ENCODE data around the gene EPB41. TPM values are rescaled to one million over a fixed set of nuclear protein-coding genes. Genes with fewer than 3 reads are reported as not detected.
"Not testable (repeated sequence)": the region's sequence is repeated elsewhere in the genome, so short reads cannot be mapped to it uniquely, and the experiment has no call there.

Gene EPB41
- total RNA-seq, 1 experiment from 2014 or later, result 29.7 TPM

GRCh38 chr1:29125237-29125641 is 210.9 kb downstream of the EPB41 start:
- in situ Hi-C loops (cut with HindIII; ENCODE audit: low pct_unique_long_range_greater_than_20kb, low sequenced_read_pairs), result no loop called here
- no peak for DNase-seq (ENCODE audit: low read depth, low spot score)

- in situ Hi-C loops (cut with HindIII; ENCODE audit: low pct_unique_long_range_greater_than_20kb, low sequenced_read_pairs), result no loop called here
- DNase-seq (ENCODE audit: low read depth, low spot score), result no peak
Measured at GRCh38 chr1:29125788-29126187, 211.4 kb downstream of the EPB41 start.

- in situ Hi-C loops (cut with HindIII; ENCODE audit: low pct_unique_long_range_greater_than_20kb, low sequenced_read_pairs), result no loop called here
- no peak for DNase-seq (ENCODE audit: low read depth, low spot score)
Measured at GRCh38 chr1:29126198-29126597, 211.8 kb downstream of the EPB41 start.

- in situ Hi-C loops (cut with HindIII; ENCODE audit: low pct_unique_long_range_greater_than_20kb, low sequenced_read_pairs), result no loop called here
- no peak for DNase-seq (ENCODE audit: low read depth, low spot score)
Measured at GRCh38 chr1:29128739-29129138, 214.4 kb downstream of the EPB41 start.

GRCh38 chr1:29129916-29130315 is 215.5 kb downstream of the EPB41 start:
- DNase-seq (ENCODE audit: low read depth, low spot score), result no peak
- in situ Hi-C loops (cut with HindIII; ENCODE audit: low pct_unique_long_range_greater_than_20kb, low sequenced_read_pairs), result no loop called here

GRCh38 chr1:29131056-29131455 is 216.7 kb downstream of the EPB41 start:
- DNase-seq (ENCODE audit: low read depth, low spot score); in situ Hi-C loops (cut with HindIII; ENCODE audit: low pct_unique_long_range_greater_than_20kb, low sequenced_read_pairs): not testable (repeated sequence)

GRCh38 chr1:29133861-29134694 is 219.7 kb downstream of the EPB41 start:
- in situ Hi-C loops (cut with HindIII; ENCODE audit: low pct_unique_long_range_greater_than_20kb, low sequenced_read_pairs), result no loop called here
- no peak for DNase-seq (ENCODE audit: low read depth, low spot score)

GRCh38 chr1:29134695-29135028 is 220.3 kb downstream of the EPB41 start:
- in situ Hi-C loops (cut with HindIII; ENCODE audit: low pct_unique_long_range_greater_than_20kb, low sequenced_read_pairs), result no loop called here
- DNase-seq (ENCODE audit: low read depth, low spot score), result no peak

- in situ Hi-C loops (cut with HindIII; ENCODE audit: low pct_unique_long_range_greater_than_20kb, low sequenced_read_pairs), result no loop called here
- no peak for DNase-seq (ENCODE audit: low read depth, low spot score)
Measured at GRCh38 chr1:29136391-29136915, 222.1 kb downstream of the EPB41 start.

GRCh38 chr1:29142714-29143113 is 228.3 kb downstream of the EPB41 start:
- DNase-seq (ENCODE audit: low read depth, low spot score), result no peak
- in situ Hi-C loops (cut with HindIII; ENCODE audit: low pct_unique_long_range_greater_than_20kb, low sequenced_read_pairs), result no loop called here

- no peak for DNase-seq (ENCODE audit: low read depth, low spot score)
- in situ Hi-C loops (cut with HindIII; ENCODE audit: low pct_unique_long_range_greater_than_20kb, low sequenced_read_pairs), result no loop called here
Measured at GRCh38 chr1:29144178-29144577, 229.8 kb downstream of the EPB41 start.

GRCh38 chr1:29145739-29146437 is 231.5 kb downstream of the EPB41 start:
- in situ Hi-C loops (cut with HindIII; ENCODE audit: low pct_unique_long_range_greater_than_20kb, low sequenced_read_pairs), result no loop called here
- no peak for DNase-seq (ENCODE audit: low read depth, low spot score)

GRCh38 chr1:29148656-29149491 is 234.5 kb downstream of the EPB41 start:
- in situ Hi-C loops (cut with HindIII; ENCODE audit: low pct_unique_long_range_greater_than_20kb, low sequenced_read_pairs), result no loop called here
- no peak for DNase-seq (ENCODE audit: low read depth, low spot score)

- DNase-seq (ENCODE audit: low read depth, low spot score); in situ Hi-C loops (cut with HindIII; ENCODE audit: low pct_unique_long_range_greater_than_20kb, low sequenced_read_pairs): not testable (repeated sequence)
Measured at GRCh38 chr1:29150346-29150745, 236.0 kb downstream of the EPB41 start.

GRCh38 chr1:29152046-29152805 is 237.9 kb downstream of the EPB41 start:
- in situ Hi-C loops (cut with HindIII; ENCODE audit: low pct_unique_long_range_greater_than_20kb, low sequenced_read_pairs), result no loop called here
- no peak for DNase-seq (ENCODE audit: low read depth, low spot score)

- DNase-seq (ENCODE audit: low read depth, low spot score), result no peak
- in situ Hi-C loops (cut with HindIII; ENCODE audit: low pct_unique_long_range_greater_than_20kb, low sequenced_read_pairs), result no loop called here
Measured at GRCh38 chr1:29156543-29157268, 242.3 kb downstream of the EPB41 start.

GRCh38 chr1:29157269-29157601 is 242.9 kb downstream of the EPB41 start:
- in situ Hi-C loops (cut with HindIII; ENCODE audit: low pct_unique_long_range_greater_than_20kb, low sequenced_read_pairs), result no loop called here
- no peak for DNase-seq (ENCODE audit: low read depth, low spot score)

Measured in SK-MEL-5 (cell line).